HepG2 (cell line): ENCODE data around the gene LRRC17. TPM values are rescaled to one million over a fixed set of nuclear protein-coding genes. Genes with fewer than 3 reads are reported as not detected.

ENCODE experiments used
- AFF4 ChIP-seq: sonication (generic); formaldehyde crosslinking; IDR thresholded peaks from 2 replicates; pipeline ENCODE4 v1.4.0; 2020; ENCODE audit warnings: missing genetic modification reagents
- BHLHE40 ChIP-seq: IDR thresholded peaks from 2 replicates; pipeline ENCODE4 v1.6.1; 2011; ENCODE audit warnings: low read length, improper control_type of control experiment
- ERF ChIP-seq: IDR thresholded peaks from 2 replicates; pipeline ENCODE4 v1.6.1; 2018; ENCODE audit warnings: missing biosample characterization, missing genetic modification reagents
- GMEB1 ChIP-seq: sonication (generic); formaldehyde crosslinking; IDR thresholded peaks from 2 replicates; pipeline ENCODE4 v1.5.1; 2020; ENCODE audit warnings: missing genetic modification reagents, mild to moderate bottlenecking, borderline replicate concordance
- HES4 ChIP-seq: sonication (generic); formaldehyde crosslinking; IDR thresholded peaks from 2 replicates; pipeline ENCODE4 v1.9.0; 2021; ENCODE audit warnings: mild to moderate bottlenecking, missing genetic modification reagents, borderline replicate concordance
- IKZF1 ChIP-seq: fragments of 450-650 bp; IDR thresholded peaks from 2 replicates; pipeline ENCODE4 v1.7.1; 2016
- JUND ChIP-seq: sonication (generic); formaldehyde crosslinking; IDR thresholded peaks from 2 replicates; pipeline ENCODE4 v1.8.0; 2022; ENCODE audit warnings: mild to moderate bottlenecking, missing genetic modification reagents
- MTA1 ChIP-seq: sonication (generic); formaldehyde crosslinking; IDR thresholded peaks from 2 replicates; pipeline ENCODE4 v1.4.0; 2020; ENCODE audit warnings: missing genetic modification reagents, mild to moderate bottlenecking, borderline replicate concordance
- PAF1 ChIP-seq: IDR thresholded peaks from 2 replicates; pipeline ENCODE4 v1.6.1; 2016; ENCODE audit warnings: missing genetic modification reagents, missing compliant biosample characterization
- TAF15 ChIP-seq: fragments of 200-400 bp; formaldehyde crosslinking; IDR thresholded peaks from one replicate; pipeline ENCODE4 v1.6.1; 2018; ENCODE audit warnings: mild to moderate bottlenecking, low read depth, low read length; ENCODE audit not compliant: poor library complexity, severe bottlenecking
- TCF12 ChIP-seq, 2 experiments: fragments of 450-650 bp in 1 of 2; sonication (generic) in 1 of 2; formaldehyde crosslinking in 1 of 2; IDR thresholded peaks; 2 replicates each; pipeline versions ENCODE4 v1.6.1 to v1.8.0; 2017 to 2022; ENCODE audit warnings: antibody characterized with exemption in 1 of 2, mild to moderate bottlenecking in 1 of 2, missing genetic modification reagents in 1 of 2, moderate library complexity in 1 of 2
- TSC22D2 ChIP-seq: sonication (generic); formaldehyde crosslinking; IDR thresholded peaks from 2 replicates; pipeline ENCODE4 v1.5.1; 2020; ENCODE audit warnings: missing genetic modification reagents, mild to moderate bottlenecking, borderline replicate concordance
- USF2 ChIP-seq, 2 experiments: sonication (generic) in 1 of 2; formaldehyde crosslinking in 1 of 2; IDR thresholded peaks; 2 replicates each; pipeline versions ENCODE4 v1.5.1 to v1.6.1; 2011 to 2020; ENCODE audit warnings: borderline replicate concordance in 1 of 2, low read depth in 1 of 2, low read length in 1 of 2, mild to moderate bottlenecking in 1 of 2, missing genetic modification reagents in 1 of 2, moderate library complexity in 1 of 2
- ZNF33B ChIP-seq: sonication (generic); formaldehyde crosslinking; IDR thresholded peaks from 2 replicates; pipeline ENCODE4 v1.5.1; 2020; ENCODE audit warnings: mild to moderate bottlenecking, missing genetic modification reagents
- polyA plus RNA-seq, 8 experiments: library from polyadenylated mRNA; depleted of rRNA in 3 of 8; stranded (reverse) in 7 of 8; unstranded in 1 of 8; fragments of >200 nt; fragmentation: Illumina TruSeq in 4 of 8; extraction: Trizol in 4 of 8; gene quantifications; 2 replicates each; pipeline versions ENCODE4 v1.2.1 to v1.2.3, GENCODE V29; 2011 to 2016; ENCODE audit warnings: low read depth in 4 of 8, missing spikeins in 1 of 8, mixed read lengths in 1 of 8; ENCODE audit not compliant: insufficient read depth in 1 of 8
- total RNA-seq, 5 experiments: library from RNA; depleted of rRNA; stranded (reverse); fragments of >200 nt; fragmentation: Illumina TruSeq; extraction: Trizol; gene quantifications; 2 replicates each; pipeline ENCODE4 v1.2.3, GENCODE V29; 2016; ENCODE audit warnings: low read depth in 1 of 5
- TF ChIP-seq, protein P1 (sequence below): sonication (generic); formaldehyde crosslinking; IDR thresholded peaks from 2 replicates; pipeline ENCODE4 v1.4.0; 2020; ENCODE audit warnings: missing genetic modification reagents, borderline replicate concordance
- TF ChIP-seq, protein P2 (sequence below): sonication (generic); formaldehyde crosslinking; IDR thresholded peaks from 2 replicates; pipeline ENCODE4 v1.5.0; 2020; ENCODE audit warnings: missing genetic modification reagents

LRRC17 gene
- total and polyA plus RNA-seq, 2 of the 13 experiments (the other 11 are each of a cell fraction or from before 2014, with no cell fraction given) = 0.20 to 0.66 TPM

- TF ChIP-seq USF2 (IDR thresholded peaks at IDR 0.05; ENCODE audit: low read depth, low read length) (no peak), USF2 (CRISPR knock-in tag; IDR thresholded peaks at IDR 0.05; ENCODE audit: borderline replicate concordance) (no peak), JUND (peak; percentile 86), GMEB1 (CRISPR knock-in tag) (no peak), TAF15 (no peak), BHLHE40 (no peak), TCF12 (IDR thresholded peaks at IDR 0.05) (no peak), TCF12 (CRISPR knock-in tag; IDR thresholded peaks at IDR 0.05) (no peak), AFF4 (CRISPR knock-in tag) (no peak), TSC22D2 (CRISPR knock-in tag) (no peak), MTA1 (CRISPR knock-in tag) (no peak), PAF1 (no peak), ZNF33B (CRISPR knock-in tag) (no peak), ERF (no peak), HES4 (no peak), IKZF1 (no peak)
- TF ChIP-seq, protein P1, sequence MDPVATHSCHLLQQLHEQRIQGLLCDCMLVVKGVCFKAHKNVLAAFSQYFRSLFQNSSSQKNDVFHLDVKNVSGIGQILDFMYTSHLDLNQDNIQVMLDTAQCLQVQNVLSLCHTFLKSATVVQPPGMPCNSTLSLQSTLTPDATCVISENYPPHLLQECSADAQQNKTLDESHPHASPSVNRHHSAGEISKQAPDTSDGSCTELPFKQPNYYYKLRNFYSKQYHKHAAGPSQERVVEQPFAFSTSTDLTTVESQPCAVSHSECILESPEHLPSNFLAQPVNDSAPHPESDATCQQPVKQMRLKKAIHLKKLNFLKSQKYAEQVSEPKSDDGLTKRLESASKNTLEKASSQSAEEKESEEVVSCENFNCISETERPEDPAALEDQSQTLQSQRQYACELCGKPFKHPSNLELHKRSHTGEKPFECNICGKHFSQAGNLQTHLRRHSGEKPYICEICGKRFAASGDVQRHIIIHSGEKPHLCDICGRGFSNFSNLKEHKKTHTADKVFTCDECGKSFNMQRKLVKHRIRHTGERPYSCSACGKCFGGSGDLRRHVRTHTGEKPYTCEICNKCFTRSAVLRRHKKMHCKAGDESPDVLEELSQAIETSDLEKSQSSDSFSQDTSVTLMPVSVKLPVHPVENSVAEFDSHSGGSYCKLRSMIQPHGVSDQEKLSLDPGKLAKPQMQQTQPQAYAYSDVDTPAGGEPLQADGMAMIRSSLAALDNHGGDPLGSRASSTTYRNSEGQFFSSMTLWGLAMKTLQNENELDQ (CRISPR knock-in tag) = no peak
- TF ChIP-seq, protein P2, sequence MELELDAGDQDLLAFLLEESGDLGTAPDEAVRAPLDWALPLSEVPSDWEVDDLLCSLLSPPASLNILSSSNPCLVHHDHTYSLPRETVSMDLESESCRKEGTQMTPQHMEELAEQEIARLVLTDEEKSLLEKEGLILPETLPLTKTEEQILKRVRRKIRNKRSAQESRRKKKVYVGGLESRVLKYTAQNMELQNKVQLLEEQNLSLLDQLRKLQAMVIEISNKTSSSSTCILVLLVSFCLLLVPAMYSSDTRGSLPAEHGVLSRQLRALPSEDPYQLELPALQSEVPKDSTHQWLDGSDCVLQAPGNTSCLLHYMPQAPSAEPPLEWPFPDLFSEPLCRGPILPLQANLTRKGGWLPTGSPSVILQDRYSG (CRISPR knock-in tag) = no peak
These were observed 38.5 kb upstream of the LRRC17 start (continued) for GRCh38 chr7:102874166-102874829.
